OCI-LY3 (cell line): ENCODE results near the gene PARP1.

Experiments
- H2AFZ ChIP-seq: fragments of 200-600, 300-600 bp; shearing (Covaris generic); 2 replicates; pipeline ENCODE4 v1.6.0; 2014; ENCODE audit warnings: antibody characterized with exemption, low read depth, low read length
- H3K27ac ChIP-seq: fragments of 200-600, 300-600 bp; sonication (generic); 2 replicates; pipeline ENCODE4 v1.5.1; 2014; ENCODE audit warnings: mild to moderate bottlenecking, low read length, moderate library complexity, mixed read lengths
- H3K27me3 ChIP-seq: fragments of 200-600, 300-600 bp; sonication (generic); 2 replicates; pipeline ENCODE4 v1.6.1; 2014; ENCODE audit warnings: low read depth, low read length, mixed read lengths
- H3K36me3 ChIP-seq: fragments of 200-600, 300-600 bp; sonication (generic); replicated peaks from 2 replicates; pipeline ENCODE3; 2014; ENCODE audit warnings: low read depth, low read length, mixed read lengths
- H3K4me1 ChIP-seq: fragments of 300-600, 200-600 bp; sonication (generic); 2 replicates; pipeline ENCODE4 v1.6.1; 2014; ENCODE audit warnings: low read length, mixed read lengths
- H3K4me2 ChIP-seq: fragments of 200-600, 300-600 bp; sonication (generic); 2 replicates; pipeline ENCODE4 v1.6.1; 2014; ENCODE audit warnings: low read length, mixed read lengths
- H3K4me3 ChIP-seq: fragments of 300-600, 200-600 bp; sonication (generic); 2 replicates; pipeline ENCODE4 v1.5.1; 2014; ENCODE audit warnings: antibody characterized with exemption, mild to moderate bottlenecking, low read length, moderate library complexity
- H3K79me2 ChIP-seq: fragments of 300-600, 200-600 bp; shearing (Covaris generic); 2 replicates; pipeline ENCODE4 v1.6.1; 2014; ENCODE audit warnings: mild to moderate bottlenecking, low read length, mixed read lengths
- H3K9ac ChIP-seq: fragments of 300-600, 200-600 bp; shearing (Covaris generic); 2 replicates; pipeline ENCODE4 v1.6.0; 2014; ENCODE audit warnings: mild to moderate bottlenecking, low read length, moderate library complexity
- H3K9me3 ChIP-seq: fragments of 200-600, 300-600 bp; shearing (Covaris generic); 2 replicates; pipeline ENCODE4 v1.6.1; 2014; ENCODE audit warnings: low read length, mixed read lengths; ENCODE audit not compliant: insufficient read depth
- H4K20me1 ChIP-seq: fragments of 200-600, 300-600 bp; sonication (generic); 2 replicates; pipeline ENCODE4 v1.6.1; 2016; ENCODE audit warnings: low read length, mixed read lengths; ENCODE audit not compliant: insufficient read depth
- CTCF ChIP-seq: fragments of 200-600, 300-600 bp; sonication (generic); IDR thresholded peaks from 2 replicates; pipeline ENCODE4 v1.5.1; 2014; ENCODE audit warnings: antibody characterized with exemption, low read length, low read depth
- EZH2phosphoT487 ChIP-seq: fragments of 200-600 bp; shearing (Covaris generic); IDR thresholded peaks from 2 replicates; pipeline ENCODE4 v1.6.1; 2018; ENCODE audit warnings: antibody characterized with exemption, mixed run types, low read depth

The PARP1 gene

GRCh38 chr1:226320930-226321329 is 87.0 kb downstream of the PARP1 start:
- Histone ChIP-seq H2AFZ (no peak overlapping the region), H4K20me1 (no peaks in the 10 kb centered on the region), H3K9me3 (no peaks in the 10 kb centered on the region), H3K9ac (no peak overlapping the region), H3K27ac (no peak overlapping the region), H3K4me1 (no peaks in the 10 kb centered on the region), H3K36me3 (no peaks in the 10 kb centered on the region), H3K4me2 (no peak overlapping the region), H3K79me2 (no peaks in the 10 kb centered on the region), H3K27me3 (peaks cover 5% of the 10 kb centered on the region; the same call in 1 of the 2 replicates), H3K4me3 (no peak overlapping the region)
- no peak for TF ChIP-seq EZH2phosphoT487
- no peak for TF ChIP-seq CTCF

GRCh38 chr1:226318471-226318870 is 89.4 kb downstream of the PARP1 start:
- H3K4me2 ChIP-seq: no peak overlapping the region
- H3K36me3 ChIP-seq: no peaks in the 10 kb centered on the region
- H3K79me2 ChIP-seq: no peaks in the 10 kb centered on the region
- TF ChIP-seq CTCF: no peak
- no peak for TF ChIP-seq EZH2phosphoT487
- H4K20me1 ChIP-seq: no peaks in the 10 kb centered on the region
- no peak overlapping the region for H2AFZ ChIP-seq
- no peaks in the 10 kb centered on the region for H3K4me1 ChIP-seq
- peaks cover 16% of the 10 kb centered on the region for H3K27me3 ChIP-seq
- H3K9me3 ChIP-seq: no peaks in the 10 kb centered on the region
- H3K27ac ChIP-seq: no peak overlapping the region
- no peak overlapping the region for H3K9ac ChIP-seq
- no peak overlapping the region for H3K4me3 ChIP-seq

GRCh38 chr1:226314055-226314454 is 93.8 kb downstream of the PARP1 start:
- Histone ChIP-seq H3K27me3 (peaks cover 16% of the 10 kb centered on the region), H3K4me2 (no peak overlapping the region)
- TF ChIP-seq EZH2phosphoT487 (no peak), CTCF (no peak)

GRCh38 chr1:226312065-226312464 is 95.8 kb downstream of the PARP1 start:
- Histone ChIP-seq H3K27ac (no peak overlapping the region), H3K4me1 (peaks cover 16% of the 10 kb centered on the region), H4K20me1 (no peaks in the 10 kb centered on the region), H3K79me2 (peaks cover 19% of the 10 kb centered on the region), H3K36me3 (no peaks in the 10 kb centered on the region), H3K4me3 (no peak overlapping the region), H3K27me3 (peaks cover 13% of the 10 kb centered on the region), H3K4me2 (no peak overlapping the region), H3K9ac (no peak overlapping the region), H2AFZ (no peak overlapping the region), H3K9me3 (no peaks in the 10 kb centered on the region)
- no peak for TF ChIP-seq CTCF
- no peak for TF ChIP-seq EZH2phosphoT487

More at GRCh38 chr1:226314055-226314454, 93.8 kb downstream of the PARP1 start:
- no peak overlapping the region for H3K4me3 ChIP-seq
- no peaks in the 10 kb centered on the region for H3K36me3 ChIP-seq
- H3K4me1 ChIP-seq: peaks cover 9% of the 10 kb centered on the region
- no peaks in the 10 kb centered on the region for H4K20me1 ChIP-seq
- no peaks in the 10 kb centered on the region for H3K9me3 ChIP-seq
- no peak overlapping the region for H2AFZ ChIP-seq
- H3K79me2 ChIP-seq: no peaks in the 10 kb centered on the region
- no peak overlapping the region for H3K27ac ChIP-seq
- H3K9ac ChIP-seq: no peak overlapping the region
